Esophagus muscularis mucosa (tissue), 4 donors: ENCODE data around the gene TEAD1. TPM values are rescaled to one million over a fixed set of nuclear protein-coding genes. Genes with fewer than 3 reads are reported as not detected.

Source experiments
- DNase-seq: peaks from one replicate; pipeline ENCODE4 v3.0.0-alpha.2; 2017; ENCODE audit errors: extremely low spot score
- H3K27ac ChIP-seq, 4 donors: fragments of 200-600 bp; sonication (generic); replicated peaks in 1 of 4; 1 replicate in 3 of 4; 2 replicates in 1 of 4; pipeline ENCODE4 v1.5.1; 2016 to 2019; ENCODE audit warnings: mild to moderate bottlenecking in 1 of 4
- H3K27me3 ChIP-seq, 4 donors: fragments of 200-600 bp; sonication (generic); one replicate each; pipeline versions ENCODE4 v1.5.1 to v1.6.0; 2016 to 2019
- H3K36me3 ChIP-seq, 4 donors: fragments of 200-600 bp; sonication (generic); one replicate each; pipeline ENCODE4 v1.5.1; 2016 to 2019
- H3K4me1 ChIP-seq, 4 donors: fragments of 200-600 bp; sonication (generic); one replicate each; pipeline ENCODE4 v1.5.1; 2016 to 2019
- H3K4me3 ChIP-seq, 4 donors: fragments of 200-600 bp; sonication (generic); 1 replicate in 2 of 4; 2 replicates in 2 of 4; pipeline ENCODE4 v1.5.1; 2016 to 2019; ENCODE audit warnings: mild to moderate bottlenecking in 4 of 4, moderate library complexity in 1 of 4
- H3K9me3 ChIP-seq, 4 donors: fragments of 200-600 bp; sonication (generic); 1 replicate in 3 of 4; 2 replicates in 1 of 4; pipeline ENCODE4 v1.5.1; 2016 to 2019
- EP300 ChIP-seq: sonication (generic); formaldehyde crosslinking; IDR thresholded peaks from one replicate; pipeline ENCODE4 v1.6.1; 2017; ENCODE audit warnings: antibody characterized with exemption
- POLR2A ChIP-seq: fragments of 450-650 bp; IDR thresholded peaks from one replicate; pipeline ENCODE4 v1.6.1; 2017; ENCODE audit warnings: antibody characterized with exemption, moderate library complexity, mild to moderate bottlenecking, low read depth
- POLR2AphosphoS5 ChIP-seq, 2 donors: sonication (generic); formaldehyde crosslinking; IDR thresholded peaks; one replicate each; pipeline ENCODE4 v1.6.1; 2017; ENCODE audit warnings: antibody characterized with exemption in 2 of 2
- WGBS: methylation state at CpG from one replicate; pipeline ENCODE4 v1.1.5; 2018; 5-methylcytosine and 5-hydroxymethylcytosine counted together
- intact Hi-C: fragments of 100-400 bp; cut with DNase I; formaldehyde crosslinking; loops from one replicate; pipeline ENCODE4 v1.15.1; 2023
- total RNA-seq, 4 donors: library from RNA; depleted of rRNA; stranded (reverse); fragments of >200 nt; gene quantifications; one replicate each; pipeline versions ENCODE4 v1.1.0 to v1.2.1, GENCODE V29; 2016
- TF ChIP-seq, protein P1 (sequence below), 3 experiments: fragments of 200-600 bp in 2 of 3; fragments of 450-650 bp in 1 of 3; sonication (generic) in 2 of 3; IDR thresholded peaks; one replicate each; pipeline ENCODE4 v1.5.1; 2017 to 2019; ENCODE audit warnings: antibody characterized with exemption in 3 of 3, mild to moderate bottlenecking in 2 of 3, moderate library complexity in 1 of 3

The TEAD1 gene
- total RNA-seq, 4 donors from 2014 or later: 147 to 307 (median 232) TPM

DNA sequence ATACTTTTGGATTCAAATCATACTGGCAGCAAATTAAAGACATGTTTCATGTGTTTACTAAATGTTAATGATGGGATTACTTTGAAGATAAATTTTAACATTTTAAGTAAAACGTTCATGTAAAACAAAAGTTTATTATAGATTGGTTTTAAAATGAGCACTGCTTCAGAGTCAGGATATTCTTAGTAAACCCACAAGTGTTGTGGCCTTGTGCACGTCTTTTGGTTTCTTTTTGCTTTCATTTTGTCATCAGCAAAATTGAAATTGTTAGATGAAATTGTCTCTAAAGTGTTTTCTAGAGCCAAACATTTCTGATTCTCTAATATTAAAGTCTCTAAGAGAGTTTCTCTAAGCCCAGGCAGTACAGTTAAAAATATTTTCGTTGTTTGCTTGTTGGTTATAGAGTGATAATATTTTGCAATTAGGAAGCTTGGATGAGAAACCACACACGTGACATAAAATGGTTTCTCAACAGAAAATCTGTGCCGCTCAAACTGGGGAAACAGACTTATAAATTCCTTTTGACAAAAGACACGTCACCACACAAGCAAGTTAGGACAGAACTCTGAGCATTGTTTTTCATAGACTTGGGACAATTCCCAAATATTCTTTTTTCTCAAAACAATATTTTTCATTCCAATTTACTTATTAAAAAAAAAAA lies 164.4 kb downstream of the TEAD1 start:
- Histone ChIP-seq H3K36me3 (no peaks in the 10 kb centered on the region), H3K4me1 (peaks cover 31 to 58% (median 40%) of the 10 kb centered on the region in 4 donors), H3K27me3 (no peaks in the 10 kb centered on the region), H3K9me3 (no peaks in the 10 kb centered on the region), H3K27ac (no peak overlapping the region), H3K4me3 (no peak overlapping the region)
- DNase-seq: no peak
- TF ChIP-seq POLR2AphosphoS5 (IDR thresholded peaks at IDR 0.05): no peak
- no peak for TF ChIP-seq POLR2A
- TF ChIP-seq, protein P1, sequence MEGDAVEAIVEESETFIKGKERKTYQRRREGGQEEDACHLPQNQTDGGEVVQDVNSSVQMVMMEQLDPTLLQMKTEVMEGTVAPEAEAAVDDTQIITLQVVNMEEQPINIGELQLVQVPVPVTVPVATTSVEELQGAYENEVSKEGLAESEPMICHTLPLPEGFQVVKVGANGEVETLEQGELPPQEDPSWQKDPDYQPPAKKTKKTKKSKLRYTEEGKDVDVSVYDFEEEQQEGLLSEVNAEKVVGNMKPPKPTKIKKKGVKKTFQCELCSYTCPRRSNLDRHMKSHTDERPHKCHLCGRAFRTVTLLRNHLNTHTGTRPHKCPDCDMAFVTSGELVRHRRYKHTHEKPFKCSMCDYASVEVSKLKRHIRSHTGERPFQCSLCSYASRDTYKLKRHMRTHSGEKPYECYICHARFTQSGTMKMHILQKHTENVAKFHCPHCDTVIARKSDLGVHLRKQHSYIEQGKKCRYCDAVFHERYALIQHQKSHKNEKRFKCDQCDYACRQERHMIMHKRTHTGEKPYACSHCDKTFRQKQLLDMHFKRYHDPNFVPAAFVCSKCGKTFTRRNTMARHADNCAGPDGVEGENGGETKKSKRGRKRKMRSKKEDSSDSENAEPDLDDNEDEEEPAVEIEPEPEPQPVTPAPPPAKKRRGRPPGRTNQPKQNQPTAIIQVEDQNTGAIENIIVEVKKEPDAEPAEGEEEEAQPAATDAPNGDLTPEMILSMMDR (IDR thresholded peaks at IDR 0.05): no peak
- no peak for TF ChIP-seq EP300
- WGBS: 64% methylated on average over 6 of the region's 6 CpGs
- intact Hi-C loops: no loop called here

DNA sequence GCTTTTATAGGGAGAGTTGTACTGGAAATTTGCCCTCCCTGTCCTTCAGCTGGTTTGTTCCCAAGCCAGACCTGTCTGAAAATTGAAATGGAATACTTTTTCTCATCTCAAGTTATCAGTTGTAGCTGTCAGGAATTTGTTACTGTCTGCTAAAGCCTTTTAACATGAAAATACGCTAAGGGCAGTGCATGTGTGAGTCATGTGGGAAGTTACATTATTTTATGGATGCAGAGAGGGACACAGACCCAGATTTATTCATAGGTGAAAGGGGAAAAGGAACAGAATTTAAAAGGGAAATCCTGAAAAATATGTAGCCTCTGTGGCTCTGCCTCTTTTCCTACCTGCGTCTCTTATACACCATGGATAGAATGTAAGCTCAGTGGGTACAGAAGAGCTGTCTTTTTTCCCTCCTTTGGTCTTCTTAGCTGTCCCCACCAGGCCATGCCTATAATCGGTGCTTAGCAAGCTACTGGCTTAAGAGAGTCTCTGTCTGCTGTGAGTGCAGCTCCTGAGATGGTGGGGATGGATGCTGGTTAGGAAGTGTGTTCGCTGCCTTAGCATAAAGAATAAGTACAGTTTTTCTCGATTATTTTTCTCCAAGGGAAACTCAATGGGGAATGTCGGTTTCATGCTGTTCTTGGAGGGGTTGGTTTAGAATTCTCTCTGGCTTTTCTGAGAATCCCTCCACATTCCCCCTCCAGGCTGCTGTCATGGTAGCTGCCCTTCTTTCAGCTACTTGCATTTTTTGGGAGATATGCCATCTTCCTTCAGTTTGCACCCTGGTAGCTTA lies 166.8 kb downstream of the TEAD1 start:
- Histone ChIP-seq H3K4me3 (no peak overlapping the region), H3K27me3 (no peaks in the 10 kb centered on the region), H3K27ac (no peak overlapping the region), H3K36me3 (no peaks in the 10 kb centered on the region), H3K4me1 (peaks cover 37 to 68% (median 46%) of the 10 kb centered on the region in 4 donors), H3K9me3 (no peaks in the 10 kb centered on the region)
- 77% methylated on average over 6 of the region's 6 CpGs for WGBS
- intact Hi-C loops: no loop called here
- no peak for DNase-seq
- TF ChIP-seq POLR2AphosphoS5 (IDR thresholded peaks at IDR 0.05) (no peak), EP300 (no peak), POLR2A (no peak)
- TF ChIP-seq, protein P1 (IDR thresholded peaks at IDR 0.05): no peak

DNA sequence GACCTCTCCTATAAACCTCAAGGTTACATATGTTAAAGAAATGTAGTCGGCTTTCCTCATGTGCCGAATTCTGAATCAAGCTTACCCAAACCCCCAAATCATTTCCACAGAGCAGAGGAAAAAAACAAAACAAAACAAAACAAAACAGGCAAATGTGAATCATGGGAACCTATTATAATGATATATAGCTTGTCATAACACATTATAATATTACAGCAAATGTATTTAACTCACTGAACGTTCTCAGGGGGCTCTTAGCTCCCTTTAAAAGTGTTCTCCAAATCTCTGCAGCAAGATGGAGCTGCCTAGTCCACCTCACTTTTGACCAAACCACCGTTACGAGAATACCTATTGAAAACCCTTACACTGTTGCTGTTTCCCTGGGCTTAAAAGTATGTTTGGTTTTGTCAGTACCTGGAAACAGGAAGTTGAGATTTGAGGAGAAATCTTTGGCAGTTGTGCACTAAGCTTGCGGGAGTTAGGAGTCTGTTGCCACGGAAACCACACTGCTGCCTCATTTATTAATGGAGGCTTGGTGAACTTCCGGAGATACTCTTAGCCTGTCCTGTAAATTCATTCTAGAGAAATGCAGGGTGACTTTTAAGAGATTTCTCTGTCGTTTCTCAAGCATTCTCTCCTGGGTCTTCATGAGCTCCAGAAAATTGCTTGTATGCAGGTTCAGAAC lies 167.9 kb downstream of the TEAD1 start:
- intact Hi-C loops: no loop called here
- no peaks in the 10 kb centered on the region for H3K27me3 ChIP-seq
- H3K4me3 ChIP-seq: no peak overlapping the region
- peaks cover 48 to 69% (median 53%) of the 10 kb centered on the region in 4 donors for H3K4me1 ChIP-seq
- H3K36me3 ChIP-seq: no peaks in the 10 kb centered on the region
- TF ChIP-seq POLR2A: no peak
- TF ChIP-seq EP300: no peak
- TF ChIP-seq, protein P1 (IDR thresholded peaks at IDR 0.05): no peak
- TF ChIP-seq POLR2AphosphoS5 (IDR thresholded peaks at IDR 0.05): no peak
- DNase-seq: no peak
- WGBS: 30% methylated on average over 9 of the region's 9 CpGs
- H3K27ac ChIP-seq: peak overlapping the region in 2 of 4 donors; percentile 16 to 29
- H3K9me3 ChIP-seq: no peaks in the 10 kb centered on the region

DNA sequence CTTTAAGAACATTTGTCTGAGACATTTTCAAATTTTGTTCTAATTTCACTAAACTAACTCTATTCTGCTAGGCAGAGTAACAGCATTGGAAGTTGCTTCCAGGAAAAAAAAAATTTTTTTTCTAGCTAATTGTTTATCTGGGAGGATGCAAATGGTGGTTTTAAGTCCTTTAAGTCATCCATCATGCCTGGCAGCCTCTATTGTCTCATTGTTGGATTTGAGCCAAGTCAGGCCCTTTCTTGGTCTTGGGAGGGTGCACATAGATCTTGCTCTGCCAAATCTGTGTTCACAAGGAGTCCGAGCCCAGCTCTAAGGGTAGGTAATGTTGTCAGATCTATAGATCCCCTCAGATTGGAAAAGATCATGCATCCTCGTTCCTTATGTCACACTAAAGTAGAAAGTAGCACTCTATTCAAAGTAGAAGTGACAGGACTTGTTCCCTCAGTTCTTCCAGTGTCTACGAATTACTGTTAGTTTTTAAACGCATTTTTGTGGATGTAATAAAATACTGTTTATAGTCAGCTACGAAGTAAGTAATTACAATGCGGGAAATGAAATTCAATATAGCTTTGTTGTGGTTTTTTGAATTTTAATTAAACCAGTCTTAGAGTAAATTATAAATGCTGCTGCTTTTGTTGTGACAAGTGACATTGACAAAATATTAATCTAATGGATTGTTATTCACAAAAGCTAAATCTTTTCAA lies 168.9 kb downstream of the TEAD1 start:
- no peak for DNase-seq
- H3K4me1 ChIP-seq: peaks cover 48 to 70% (median 56%) of the 10 kb centered on the region in 4 donors
- H3K9me3 ChIP-seq: no peaks in the 10 kb centered on the region
- no peaks in the 10 kb centered on the region for H3K36me3 ChIP-seq
- intact Hi-C loops: no loop called here
- TF ChIP-seq POLR2AphosphoS5 (IDR thresholded peaks at IDR 0.05): peak; percentile 20 to 59
- TF ChIP-seq, protein P1 (IDR thresholded peaks at IDR 0.05): no peak
- H3K4me3 ChIP-seq: no peak overlapping the region
- WGBS: 48% methylated on average over 6 of the region's 6 CpGs
- H3K27ac ChIP-seq: peak overlapping the region in 3 of 4 donors; percentile 16 to 36 (median 29)
- no peaks in the 10 kb centered on the region for H3K27me3 ChIP-seq
